Lower lobe of right lung (tissue), 2 donors: ENCODE data around the gene TC2N. TPM values are rescaled to one million over a fixed set of nuclear protein-coding genes. Genes with fewer than 3 reads are reported as not detected.

ENCODE experiments used
- ATAC-seq, 2 donors: fragments of 200-7000 bp; cut with Tn5 transposase; one replicate each; pipeline ENCODE4 v1.9.1; 2020 to 2022; ENCODE audit warnings: mild to moderate bottlenecking in 2 of 2, moderate library complexity in 2 of 2
- DNase-seq: peaks from one replicate; pipeline ENCODE4 v3.0.0-alpha.2; 2020
- H3K27ac ChIP-seq: fragments of 200-600 bp; one replicate; pipeline ENCODE4 v1.8.0; 2022
- H3K27me3 ChIP-seq: fragments of 200-600 bp; one replicate; pipeline ENCODE4 v1.8.0; 2022; ENCODE audit warnings: low read depth
- H3K36me3 ChIP-seq: fragments of 200-600 bp; one replicate; pipeline ENCODE4 v1.8.0; 2022; ENCODE audit warnings: mild to moderate bottlenecking
- H3K4me1 ChIP-seq: fragments of 200-600 bp; one replicate; pipeline ENCODE4 v1.8.0; 2022
- H3K4me3 ChIP-seq: fragments of 200-600 bp; one replicate; pipeline ENCODE4 v1.8.0; 2022; ENCODE audit warnings: mild to moderate bottlenecking
- H3K9me3 ChIP-seq: fragments of 200-600 bp; one replicate; pipeline ENCODE4 v1.8.0; 2022
- CTCF ChIP-seq: fragments of 200-600 bp; IDR thresholded peaks from one replicate; pipeline ENCODE4 v1.8.0; 2022; ENCODE audit warnings: antibody characterized with exemption, mild to moderate bottlenecking
- intact Hi-C: fragments of 100-400 bp; cut with DNase I; formaldehyde crosslinking; loops from one replicate; pipeline ENCODE4 v1.11.0; 2022
- total RNA-seq: library from RNA; stranded (reverse); fragmentation: NEBNext Ultra II Directional; extraction: Animal tissue kit (Norgen Biotek cat#: 25700); gene quantifications from one replicate; pipeline ENCODE4 v1.2.1, GENCODE V29; 2021
- donor health status: DM: no; HTN: yes; CAD: no; lungs with severe emphysema.

TC2N gene
- total RNA-seq, 1 donor from 2014 or later: 53.1 TPM

- H3K4me3 ChIP-seq: no peak overlapping the region
- no peaks in the 10 kb centered on the region for H3K36me3 ChIP-seq
- H3K27ac ChIP-seq: no peak overlapping the region
- H3K9me3 ChIP-seq: no peaks in the 10 kb centered on the region
- TF ChIP-seq CTCF: no peak
- H3K4me1 ChIP-seq: no peaks in the 10 kb centered on the region
- intact Hi-C loops: no loop called here
- no peak for DNase-seq
- H3K27me3 ChIP-seq: no peaks in the 10 kb centered on the region
- ATAC-seq: no peak
These were observed 129.7 kb downstream of the TC2N start for GRCh38 chr14:91737619-91738018.

GRCh38 chr14:91732859-91733477 is 134.4 kb downstream of the TC2N start:
- no peak overlapping the region for H3K4me3 ChIP-seq
- ATAC-seq (no peak), DNase-seq (no peak)
- no peaks in the 10 kb centered on the region for H3K27me3 ChIP-seq
- intact Hi-C loops: no loop called here
- no peak for TF ChIP-seq CTCF
- H3K36me3 ChIP-seq: no peaks in the 10 kb centered on the region
- H3K27ac ChIP-seq: no peak overlapping the region
- H3K4me1 ChIP-seq: no peaks in the 10 kb centered on the region
- H3K9me3 ChIP-seq: no peaks in the 10 kb centered on the region

- ATAC-seq (no peak), DNase-seq (no peak)
- H3K27me3 ChIP-seq: no peaks in the 10 kb centered on the region
- H3K4me3 ChIP-seq: no peak overlapping the region
- TF ChIP-seq CTCF: no peak
- H3K27ac ChIP-seq: no peak overlapping the region
- H3K4me1 ChIP-seq: no peaks in the 10 kb centered on the region
- no peaks in the 10 kb centered on the region for H3K9me3 ChIP-seq
- intact Hi-C loops: no loop called here
- H3K36me3 ChIP-seq: no peaks in the 10 kb centered on the region
These were observed 134.9 kb downstream of the TC2N start for GRCh38 chr14:91732439-91732838.

- DNase-seq (no peak), ATAC-seq (no peak)
- intact Hi-C loops: no loop called here
- Histone ChIP-seq H3K27me3 (no peaks in the 10 kb centered on the region), H3K36me3 (no peaks in the 10 kb centered on the region), H3K4me1 (no peaks in the 10 kb centered on the region), H3K4me3 (no peak within 1 kb of the TSS), H3K27ac (no peak within 1 kb of the TSS), H3K9me3 (no peaks in the 10 kb centered on the region)
- no peak for TF ChIP-seq CTCF
These were observed 135.3 kb downstream of the TC2N start, which contains the start of gene CATSPERB for GRCh38 chr14:91731986-91732385. TSS of gene CATSPERB (minus strand) at chr14:91732086. CDS start at chr14:91729479, 2,607 bp downstream.

GRCh38 chr14:91731018-91731417 is 136.3 kb downstream of the TC2N start:
- ATAC-seq: no peak
- Histone ChIP-seq H3K4me1 (no peaks in the 10 kb centered on the region), H3K27me3 (no peaks in the 10 kb centered on the region), H3K36me3 (no peaks in the 10 kb centered on the region), H3K4me3 (no peak overlapping the region), H3K9me3 (no peaks in the 10 kb centered on the region), H3K27ac (no peak overlapping the region)
- intact Hi-C loops: no loop called here
- no peak for TF ChIP-seq CTCF
- no peak for DNase-seq
